ENCODE data around the gene DDHD1. TPM values are rescaled to one million over a fixed set of nuclear protein-coding genes. Genes with fewer than 3 reads are reported as not detected.

Gene DDHD1
- total RNA-seq, 3 donors from 2014 or later (not counting 1 experiment from before 2014, with no cell fraction given): 76.6 to 82.3 (median 80.9) TPM

GRCh38 chr14:53192052-53192760 lies 39.1 kb upstream of the DDHD1 start:
- no peak for DNase-seq
- Mint-ChIP-seq H3K27ac (no peak overlapping the region), H3K4me3 (no peak overlapping the region), H3K36me3 (no peaks in the 10 kb centered on the region), H3K27me3 (ENCODE audit: low read depth in 2 of 2) (no peaks in the 10 kb centered on the region), H3K9me3 (no peaks in the 10 kb centered on the region), H3K4me1 (no peaks in the 10 kb centered on the region)
- no peak for ATAC-seq
- Histone ChIP-seq H3K36me3 (ENCODE audit: control insufficient read depth, insufficient read depth, low read length) (no peaks in the 10 kb centered on the region), H3K27me3 (ENCODE audit: control insufficient read depth, insufficient read depth, low read length) (no peaks in the 10 kb centered on the region), H3K27ac (ENCODE audit: low read length) (no peak overlapping the region), H3K4me1 (ENCODE audit: control insufficient read depth, insufficient read depth, low read length) (no peaks in the 10 kb centered on the region), H3K9me3 (ENCODE audit: control insufficient read depth, insufficient read depth, low read length) (no peaks in the 10 kb centered on the region), H3K4me3 (ENCODE audit: low read length) (no peak overlapping the region)
- TF ChIP-seq, protein P1, sequence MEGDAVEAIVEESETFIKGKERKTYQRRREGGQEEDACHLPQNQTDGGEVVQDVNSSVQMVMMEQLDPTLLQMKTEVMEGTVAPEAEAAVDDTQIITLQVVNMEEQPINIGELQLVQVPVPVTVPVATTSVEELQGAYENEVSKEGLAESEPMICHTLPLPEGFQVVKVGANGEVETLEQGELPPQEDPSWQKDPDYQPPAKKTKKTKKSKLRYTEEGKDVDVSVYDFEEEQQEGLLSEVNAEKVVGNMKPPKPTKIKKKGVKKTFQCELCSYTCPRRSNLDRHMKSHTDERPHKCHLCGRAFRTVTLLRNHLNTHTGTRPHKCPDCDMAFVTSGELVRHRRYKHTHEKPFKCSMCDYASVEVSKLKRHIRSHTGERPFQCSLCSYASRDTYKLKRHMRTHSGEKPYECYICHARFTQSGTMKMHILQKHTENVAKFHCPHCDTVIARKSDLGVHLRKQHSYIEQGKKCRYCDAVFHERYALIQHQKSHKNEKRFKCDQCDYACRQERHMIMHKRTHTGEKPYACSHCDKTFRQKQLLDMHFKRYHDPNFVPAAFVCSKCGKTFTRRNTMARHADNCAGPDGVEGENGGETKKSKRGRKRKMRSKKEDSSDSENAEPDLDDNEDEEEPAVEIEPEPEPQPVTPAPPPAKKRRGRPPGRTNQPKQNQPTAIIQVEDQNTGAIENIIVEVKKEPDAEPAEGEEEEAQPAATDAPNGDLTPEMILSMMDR (IDR thresholded peaks at IDR 0.05): no peak
- WGBS (ENCODE audit: insufficient coverage): no CpG with 5 or more reads among the region's 2 CpGs
- intact Hi-C loops (cut with micrococcal nuclease): no loop called here

DNA sequence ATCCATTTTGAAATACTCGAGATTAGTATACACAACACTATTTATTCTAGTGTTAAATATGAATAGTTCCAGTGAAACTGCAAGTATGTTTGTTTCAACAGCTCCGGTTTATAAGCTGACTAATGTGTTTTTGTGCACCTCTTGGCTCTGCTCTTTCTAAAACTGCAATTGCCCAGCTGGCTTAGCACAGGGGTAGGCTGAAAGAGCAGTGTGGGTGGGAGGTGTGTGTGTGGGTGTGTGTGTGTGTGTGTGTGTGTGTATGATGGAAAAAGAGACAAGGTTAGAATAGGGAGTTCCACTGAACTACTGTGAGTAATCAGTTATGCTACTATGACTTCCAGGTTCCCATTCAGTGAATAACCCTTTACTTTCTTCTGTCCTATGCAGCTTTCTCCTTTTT lies 37.8 kb upstream of the DDHD1 start:
- Histone ChIP-seq H3K9me3 (ENCODE audit: control insufficient read depth, insufficient read depth, low read length) (no peaks in the 10 kb centered on the region), H3K27ac (ENCODE audit: low read length) (no peak overlapping the region), H3K4me3 (ENCODE audit: low read length) (no peak overlapping the region), H3K27me3 (ENCODE audit: control insufficient read depth, insufficient read depth, low read length) (no peaks in the 10 kb centered on the region), H3K4me1 (ENCODE audit: control insufficient read depth, insufficient read depth, low read length) (no peaks in the 10 kb centered on the region), H3K36me3 (ENCODE audit: control insufficient read depth, insufficient read depth, low read length) (no peaks in the 10 kb centered on the region)
- no peaks in the 10 kb centered on the region for H3K4me1 Mint-ChIP-seq
- H3K27ac Mint-ChIP-seq: no peak overlapping the region
- H3K4me3 Mint-ChIP-seq: no peak overlapping the region
- H3K27me3 Mint-ChIP-seq (ENCODE audit: low read depth in 2 of 2): no peaks in the 10 kb centered on the region
- H3K9me3 Mint-ChIP-seq: no peaks in the 10 kb centered on the region
- TF ChIP-seq, protein P1 (IDR thresholded peaks at IDR 0.05): no peak
- H3K36me3 Mint-ChIP-seq: no peaks in the 10 kb centered on the region
- intact Hi-C loops (cut with micrococcal nuclease): no loop called here
- ATAC-seq (no peak), DNase-seq (no peak)
- WGBS (ENCODE audit: insufficient coverage): 71% methylated on average over 1 of the region's 2 CpGs

GRCh38 chr14:53187921-53188463 lies 34.9 kb upstream of the DDHD1 start:
- Histone ChIP-seq H3K36me3 (ENCODE audit: control insufficient read depth, insufficient read depth, low read length) (no peaks in the 10 kb centered on the region), H3K9me3 (ENCODE audit: control insufficient read depth, insufficient read depth, low read length) (no peaks in the 10 kb centered on the region), H3K27ac (ENCODE audit: low read length) (no peak overlapping the region), H3K4me1 (ENCODE audit: control insufficient read depth, insufficient read depth, low read length) (no peaks in the 10 kb centered on the region), H3K27me3 (ENCODE audit: control insufficient read depth, insufficient read depth, low read length) (no peaks in the 10 kb centered on the region), H3K4me3 (ENCODE audit: low read length) (no peak overlapping the region)
- intact Hi-C loops (cut with micrococcal nuclease): no loop called here
- Mint-ChIP-seq H3K36me3 (no peaks in the 10 kb centered on the region), H3K27me3 (ENCODE audit: low read depth in 2 of 2) (no peaks in the 10 kb centered on the region), H3K27ac (no peak overlapping the region), H3K4me1 (no peaks in the 10 kb centered on the region), H3K4me3 (no peak overlapping the region), H3K9me3 (no peaks in the 10 kb centered on the region)
- TF ChIP-seq, protein P1 (IDR thresholded peaks at IDR 0.05): no peak
- no peak for ATAC-seq
- WGBS (ENCODE audit: insufficient coverage): 99% methylated on average over 4 of the region's 5 CpGs
- no peak for DNase-seq

GRCh38 chr14:53186532-53186931 lies 33.4 kb upstream of the DDHD1 start:
- H3K36me3 Mint-ChIP-seq: no peaks in the 10 kb centered on the region
- ATAC-seq: no peak
- no peak overlapping the region for H3K27ac ChIP-seq (ENCODE audit: low read length)
- intact Hi-C loops (cut with micrococcal nuclease): no loop called here
- TF ChIP-seq, protein P1 (IDR thresholded peaks at IDR 0.05): no peak
- no peaks in the 10 kb centered on the region for H3K36me3 ChIP-seq (ENCODE audit: control insufficient read depth, insufficient read depth, low read length)
- peaks cover 0 to 2% of the 10 kb centered on the region in 2 donors for H3K4me1 Mint-ChIP-seq
- H3K4me3 ChIP-seq (ENCODE audit: low read length): no peak overlapping the region
- 100% methylated on average over 1 of the region's 1 CpG for WGBS (ENCODE audit: insufficient coverage)
- H3K27ac Mint-ChIP-seq: no peak overlapping the region
- no peaks in the 10 kb centered on the region for H3K27me3 ChIP-seq (ENCODE audit: control insufficient read depth, insufficient read depth, low read length)
- no peaks in the 10 kb centered on the region for H3K9me3 Mint-ChIP-seq
- no peak for DNase-seq
- H3K4me3 Mint-ChIP-seq: no peak overlapping the region
- no peaks in the 10 kb centered on the region for H3K27me3 Mint-ChIP-seq (ENCODE audit: low read depth in 2 of 2)
- H3K4me1 ChIP-seq (ENCODE audit: control insufficient read depth, insufficient read depth, low read length): no peaks in the 10 kb centered on the region
- no peaks in the 10 kb centered on the region for H3K9me3 ChIP-seq (ENCODE audit: control insufficient read depth, insufficient read depth, low read length)

Data from natural killer cell (primary cell).